HL-60 (cell line): ENCODE data around the gene EYA4.

ENCODE experiments used
- DNase-seq, 2 experiments: peaks; one replicate each; pipeline ENCODE4 v3.0.0-alpha.2; 2010 to 2020; ENCODE audit warnings: low read depth in 1 of 2, low spot score in 1 of 2
- H3K27ac ChIP-seq: fragments of 250-450 bp; sonication (Bioruptor Pico); replicated peaks from 2 replicates; pipeline ENCODE4 v1.5.1; 2020; ENCODE audit warnings: mild to moderate bottlenecking, moderate library complexity
- H3K27me3 ChIP-seq: fragments of 250-450 bp; sonication (Bioruptor Pico); 2 replicates; pipeline ENCODE4 v1.5.1; 2021; ENCODE audit warnings: mild to moderate bottlenecking, moderate library complexity; ENCODE audit not compliant: insufficient read depth, poor library complexity, severe bottlenecking
- H3K4me3 ChIP-seq: replicated peaks from 2 replicates; pipeline ENCODE4 v1.5.1; 2011; ENCODE audit warnings: mild to moderate bottlenecking, control low read depth, low read length; ENCODE audit not compliant: insufficient read depth
- GABPA ChIP-seq: IDR thresholded peaks from 2 replicates; pipeline ENCODE4 v1.6.1; 2012; ENCODE audit warnings: low read depth
- POLR2AphosphoS5 ChIP-seq: IDR thresholded peaks from 2 replicates; pipeline ENCODE4 v1.6.1; 2012; ENCODE audit warnings: low read depth
- SPI1 ChIP-seq: IDR thresholded peaks from 2 replicates; pipeline ENCODE4 v1.6.1; 2012; ENCODE audit warnings: low read depth, mild to moderate bottlenecking, borderline replicate concordance
- TF ChIP-seq, protein P1 (sequence below): IDR thresholded peaks from one replicate; pipeline ENCODE4 v1.5.1; 2011; ENCODE audit warnings: low read length, control low read depth, inconsistent platforms; ENCODE audit not compliant: insufficient read depth
- TF ChIP-seq, protein P2 (sequence below): IDR thresholded peaks from 2 replicates; pipeline ENCODE4 v1.6.1; 2012; ENCODE audit warnings: low read depth; ENCODE audit not compliant: insufficient replicate concordance

The EYA4 gene

DNA sequence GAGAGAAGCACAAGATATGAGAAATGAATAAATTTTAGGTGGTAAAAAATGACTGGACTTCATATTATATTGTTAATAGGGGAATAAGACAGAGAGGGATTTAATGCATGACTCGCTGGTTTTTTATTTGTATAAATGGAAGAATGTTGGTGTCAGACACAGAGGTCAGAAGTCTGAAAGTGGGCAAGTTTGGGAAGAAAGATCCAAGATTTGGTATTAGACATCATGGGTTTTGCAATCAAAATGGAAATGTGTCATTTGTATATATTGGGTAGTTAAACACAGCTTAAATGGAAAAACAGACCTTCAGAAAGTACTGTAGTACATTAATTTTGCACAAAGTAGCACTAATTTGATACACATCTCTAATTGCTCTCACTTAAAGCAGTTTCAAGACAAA is 96.2 kb downstream of the EYA4 start:
- H3K27ac ChIP-seq = no peak overlapping the region
- DNase-seq = no peak
- no peaks in the 10 kb centered on the region for H3K27me3 ChIP-seq
- TF ChIP-seq, protein P1, sequence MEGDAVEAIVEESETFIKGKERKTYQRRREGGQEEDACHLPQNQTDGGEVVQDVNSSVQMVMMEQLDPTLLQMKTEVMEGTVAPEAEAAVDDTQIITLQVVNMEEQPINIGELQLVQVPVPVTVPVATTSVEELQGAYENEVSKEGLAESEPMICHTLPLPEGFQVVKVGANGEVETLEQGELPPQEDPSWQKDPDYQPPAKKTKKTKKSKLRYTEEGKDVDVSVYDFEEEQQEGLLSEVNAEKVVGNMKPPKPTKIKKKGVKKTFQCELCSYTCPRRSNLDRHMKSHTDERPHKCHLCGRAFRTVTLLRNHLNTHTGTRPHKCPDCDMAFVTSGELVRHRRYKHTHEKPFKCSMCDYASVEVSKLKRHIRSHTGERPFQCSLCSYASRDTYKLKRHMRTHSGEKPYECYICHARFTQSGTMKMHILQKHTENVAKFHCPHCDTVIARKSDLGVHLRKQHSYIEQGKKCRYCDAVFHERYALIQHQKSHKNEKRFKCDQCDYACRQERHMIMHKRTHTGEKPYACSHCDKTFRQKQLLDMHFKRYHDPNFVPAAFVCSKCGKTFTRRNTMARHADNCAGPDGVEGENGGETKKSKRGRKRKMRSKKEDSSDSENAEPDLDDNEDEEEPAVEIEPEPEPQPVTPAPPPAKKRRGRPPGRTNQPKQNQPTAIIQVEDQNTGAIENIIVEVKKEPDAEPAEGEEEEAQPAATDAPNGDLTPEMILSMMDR = no peak
- no peak for TF ChIP-seq GABPA
- TF ChIP-seq SPI1 = no peak
- TF ChIP-seq POLR2AphosphoS5 = no peak
- TF ChIP-seq, protein P2, sequence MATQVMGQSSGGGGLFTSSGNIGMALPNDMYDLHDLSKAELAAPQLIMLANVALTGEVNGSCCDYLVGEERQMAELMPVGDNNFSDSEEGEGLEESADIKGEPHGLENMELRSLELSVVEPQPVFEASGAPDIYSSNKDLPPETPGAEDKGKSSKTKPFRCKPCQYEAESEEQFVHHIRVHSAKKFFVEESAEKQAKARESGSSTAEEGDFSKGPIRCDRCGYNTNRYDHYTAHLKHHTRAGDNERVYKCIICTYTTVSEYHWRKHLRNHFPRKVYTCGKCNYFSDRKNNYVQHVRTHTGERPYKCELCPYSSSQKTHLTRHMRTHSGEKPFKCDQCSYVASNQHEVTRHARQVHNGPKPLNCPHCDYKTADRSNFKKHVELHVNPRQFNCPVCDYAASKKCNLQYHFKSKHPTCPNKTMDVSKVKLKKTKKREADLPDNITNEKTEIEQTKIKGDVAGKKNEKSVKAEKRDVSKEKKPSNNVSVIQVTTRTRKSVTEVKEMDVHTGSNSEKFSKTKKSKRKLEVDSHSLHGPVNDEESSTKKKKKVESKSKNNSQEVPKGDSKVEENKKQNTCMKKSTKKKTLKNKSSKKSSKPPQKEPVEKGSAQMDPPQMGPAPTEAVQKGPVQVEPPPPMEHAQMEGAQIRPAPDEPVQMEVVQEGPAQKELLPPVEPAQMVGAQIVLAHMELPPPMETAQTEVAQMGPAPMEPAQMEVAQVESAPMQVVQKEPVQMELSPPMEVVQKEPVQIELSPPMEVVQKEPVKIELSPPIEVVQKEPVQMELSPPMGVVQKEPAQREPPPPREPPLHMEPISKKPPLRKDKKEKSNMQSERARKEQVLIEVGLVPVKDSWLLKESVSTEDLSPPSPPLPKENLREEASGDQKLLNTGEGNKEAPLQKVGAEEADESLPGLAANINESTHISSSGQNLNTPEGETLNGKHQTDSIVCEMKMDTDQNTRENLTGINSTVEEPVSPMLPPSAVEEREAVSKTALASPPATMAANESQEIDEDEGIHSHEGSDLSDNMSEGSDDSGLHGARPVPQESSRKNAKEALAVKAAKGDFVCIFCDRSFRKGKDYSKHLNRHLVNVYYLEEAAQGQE = no peak
- H3K4me3 ChIP-seq = no peak overlapping the region

DNA sequence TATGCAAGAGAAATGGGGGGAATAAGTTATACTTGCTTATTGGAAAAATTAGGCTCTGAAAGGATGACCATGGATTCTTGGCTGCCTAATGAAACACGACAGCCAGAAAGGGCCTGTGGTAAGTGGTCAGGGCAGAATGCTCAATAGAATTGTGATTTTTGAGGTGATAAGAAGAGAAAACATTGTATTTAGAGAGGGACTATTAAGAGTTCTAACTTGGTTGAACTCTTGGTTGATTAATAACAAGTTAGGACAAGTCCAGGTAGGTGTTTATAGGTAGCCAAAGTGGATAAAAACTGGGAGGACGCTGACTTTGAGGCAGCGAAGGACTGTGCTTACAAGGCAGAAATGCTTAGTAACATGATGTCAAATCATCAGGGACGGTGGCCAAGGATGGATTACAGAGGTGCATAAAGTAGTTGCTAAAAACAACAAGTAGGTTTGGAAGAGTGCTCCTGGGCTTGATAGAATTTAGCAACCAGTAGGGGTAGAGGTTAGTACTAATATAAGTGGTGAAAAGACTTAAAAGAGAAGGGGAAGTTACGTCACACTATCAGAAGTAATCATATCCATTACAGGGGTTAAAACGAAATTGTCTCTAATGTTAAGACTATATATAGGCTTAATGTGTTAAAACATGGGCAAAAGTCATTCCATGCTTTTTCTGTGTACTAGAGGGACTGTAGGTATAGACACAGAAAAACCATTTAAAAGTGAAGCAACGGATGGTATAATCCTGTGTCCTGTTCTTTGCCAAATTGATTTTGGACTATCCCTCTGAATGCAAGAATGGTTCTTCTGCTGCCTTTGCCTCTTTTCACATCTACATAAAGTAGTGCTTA is 98.6 kb downstream of the EYA4 start:
- no peak for DNase-seq

DNA sequence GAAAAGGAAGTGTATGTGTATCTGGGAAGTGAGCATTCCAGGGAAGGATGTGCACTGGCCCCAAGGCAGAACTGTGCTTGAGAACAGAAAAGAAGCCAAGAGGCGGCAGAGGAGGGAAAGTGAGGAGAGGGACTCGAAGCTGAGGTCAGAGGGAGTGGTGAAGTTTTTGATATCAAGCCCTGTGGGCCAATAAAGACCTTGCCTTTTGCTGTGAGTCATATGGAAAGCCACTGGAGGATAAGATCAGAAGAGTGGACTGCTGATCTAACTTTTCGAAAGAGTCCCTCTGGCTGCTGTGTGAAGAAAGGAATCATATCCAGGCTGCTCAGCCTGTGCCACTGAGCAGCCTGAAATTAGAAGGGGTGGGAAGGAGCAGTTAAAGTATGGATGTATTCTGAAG is 99.4 kb downstream of the EYA4 start:
- Histone ChIP-seq H3K27ac (no peak overlapping the region), H3K4me3 (no peak overlapping the region), H3K27me3 (no peaks in the 10 kb centered on the region)
- TF ChIP-seq GABPA (no peak), SPI1 (no peak), POLR2AphosphoS5 (no peak)
- TF ChIP-seq, protein P2 = no peak
- DNase-seq = no peak

More for the DNA sequence above, 98.6 kb downstream of the EYA4 start:
- H3K27me3 ChIP-seq = no peaks in the 10 kb centered on the region
- TF ChIP-seq POLR2AphosphoS5 = no peak
- TF ChIP-seq SPI1 = no peak
- TF ChIP-seq, protein P2 = no peak
- no peak for TF ChIP-seq GABPA
- TF ChIP-seq, protein P1 = no peak
- H3K4me3 ChIP-seq = no peak overlapping the region
- no peak overlapping the region for H3K27ac ChIP-seq
